Mammary epithelial cell (primary cell): Measurements from ENCODE around the gene ZNF45.

Source experiments
- EZH2 ChIP-seq: IDR thresholded peaks from 2 replicates; pipeline ENCODE4 v1.6.1; 2012; ENCODE audit warnings: low read length, inconsistent platforms, borderline replicate concordance
- TF ChIP-seq, protein P1 (sequence below), 2 donors: IDR thresholded peaks in 1 of 2; conservative IDR thresholded peaks in 1 of 2; 2 replicates each; pipeline ENCODE4 v1.5.1; 2011 to 2012; ENCODE audit warnings: inconsistent platforms in 2 of 2, low read length in 2 of 2, mild to moderate bottlenecking in 2 of 2, control low read depth in 1 of 2, low read depth in 1 of 2; ENCODE audit not compliant: insufficient read depth in 1 of 2; ENCODE audit errors: extremely low read depth in 1 of 2

DNA sequence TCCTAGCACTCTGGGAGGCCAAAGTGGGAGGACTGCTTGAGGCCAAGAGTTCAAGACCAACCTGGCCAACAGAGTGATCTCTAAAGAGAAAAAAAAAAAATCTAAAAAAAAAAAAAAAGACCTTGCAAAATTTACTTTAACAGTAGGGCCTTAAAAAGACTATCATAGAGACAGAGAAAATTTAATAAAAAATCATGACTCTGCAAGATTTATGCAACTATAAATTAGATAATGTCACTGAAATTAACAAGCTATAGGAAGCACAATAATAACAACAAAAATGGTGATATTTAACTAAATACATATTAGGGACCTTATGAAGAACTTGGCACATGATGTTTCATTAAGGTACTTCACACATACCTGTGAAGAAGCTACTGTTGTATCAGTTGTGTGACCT lies 11.2 kb downstream of the ZNF45 start:
- no peak for TF ChIP-seq EZH2
- TF ChIP-seq, protein P1, sequence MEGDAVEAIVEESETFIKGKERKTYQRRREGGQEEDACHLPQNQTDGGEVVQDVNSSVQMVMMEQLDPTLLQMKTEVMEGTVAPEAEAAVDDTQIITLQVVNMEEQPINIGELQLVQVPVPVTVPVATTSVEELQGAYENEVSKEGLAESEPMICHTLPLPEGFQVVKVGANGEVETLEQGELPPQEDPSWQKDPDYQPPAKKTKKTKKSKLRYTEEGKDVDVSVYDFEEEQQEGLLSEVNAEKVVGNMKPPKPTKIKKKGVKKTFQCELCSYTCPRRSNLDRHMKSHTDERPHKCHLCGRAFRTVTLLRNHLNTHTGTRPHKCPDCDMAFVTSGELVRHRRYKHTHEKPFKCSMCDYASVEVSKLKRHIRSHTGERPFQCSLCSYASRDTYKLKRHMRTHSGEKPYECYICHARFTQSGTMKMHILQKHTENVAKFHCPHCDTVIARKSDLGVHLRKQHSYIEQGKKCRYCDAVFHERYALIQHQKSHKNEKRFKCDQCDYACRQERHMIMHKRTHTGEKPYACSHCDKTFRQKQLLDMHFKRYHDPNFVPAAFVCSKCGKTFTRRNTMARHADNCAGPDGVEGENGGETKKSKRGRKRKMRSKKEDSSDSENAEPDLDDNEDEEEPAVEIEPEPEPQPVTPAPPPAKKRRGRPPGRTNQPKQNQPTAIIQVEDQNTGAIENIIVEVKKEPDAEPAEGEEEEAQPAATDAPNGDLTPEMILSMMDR (conservative IDR thresholded peaks at IDR 0.05 in 1 of 2, IDR thresholded peaks at IDR 0.05 in 1 of 2; ENCODE audit: extremely low read depth in 1 of 2, insufficient read depth in 1 of 2, low read depth in 1 of 2, low read length in 2 of 2): no peak
